ENCODE data around the gene PRR5L. TPM values are rescaled to one million over a fixed set of nuclear protein-coding genes. Genes with fewer than 3 reads are reported as not detected.
"Not testable (repeated sequence)": the region's sequence is repeated elsewhere in the genome, so short reads cannot be mapped to it uniquely, and the experiment has no call there.

Gene PRR5L
- total RNA-seq, 1 experiment from 2014 or later = 1.2 TPM

DNA sequence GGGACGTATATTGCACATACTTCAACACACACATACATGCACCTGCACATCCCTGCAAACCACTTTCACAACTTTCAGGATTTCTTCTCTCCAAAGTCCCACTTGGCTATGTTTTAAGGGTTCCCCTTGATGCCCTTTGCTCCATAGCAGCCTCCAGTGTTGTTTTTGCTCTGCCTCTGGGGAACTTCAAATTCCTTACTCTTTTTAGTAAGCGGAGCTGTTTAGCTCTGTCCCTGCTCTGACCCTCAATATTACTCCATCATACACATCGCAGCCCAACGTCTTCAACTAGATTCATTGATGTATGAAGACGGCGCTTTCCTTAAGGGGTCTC, 18.3 kb downstream of the PRR5L start:
- Mint-ChIP-seq H3K9me3 (ENCODE audit: low read depth, unreplicated experiment) (no peaks in the 10 kb centered on the region), H3K27ac (ENCODE audit: unreplicated experiment) (no peak overlapping the region), H3K4me3 (ENCODE audit: low read depth, unreplicated experiment) (no peak overlapping the region), H3K4me1 (ENCODE audit: low read depth, unreplicated experiment) (peaks cover 38% of the 10 kb centered on the region), H3K27me3 (ENCODE audit: unreplicated experiment) (peaks cover 48% of the 10 kb centered on the region), H3K36me3 (ENCODE audit: insufficient read depth, unreplicated experiment) (no peaks in the 10 kb centered on the region)
- CTCF ChIA-PET = no interaction called here
- TF ChIP-seq, protein P1, sequence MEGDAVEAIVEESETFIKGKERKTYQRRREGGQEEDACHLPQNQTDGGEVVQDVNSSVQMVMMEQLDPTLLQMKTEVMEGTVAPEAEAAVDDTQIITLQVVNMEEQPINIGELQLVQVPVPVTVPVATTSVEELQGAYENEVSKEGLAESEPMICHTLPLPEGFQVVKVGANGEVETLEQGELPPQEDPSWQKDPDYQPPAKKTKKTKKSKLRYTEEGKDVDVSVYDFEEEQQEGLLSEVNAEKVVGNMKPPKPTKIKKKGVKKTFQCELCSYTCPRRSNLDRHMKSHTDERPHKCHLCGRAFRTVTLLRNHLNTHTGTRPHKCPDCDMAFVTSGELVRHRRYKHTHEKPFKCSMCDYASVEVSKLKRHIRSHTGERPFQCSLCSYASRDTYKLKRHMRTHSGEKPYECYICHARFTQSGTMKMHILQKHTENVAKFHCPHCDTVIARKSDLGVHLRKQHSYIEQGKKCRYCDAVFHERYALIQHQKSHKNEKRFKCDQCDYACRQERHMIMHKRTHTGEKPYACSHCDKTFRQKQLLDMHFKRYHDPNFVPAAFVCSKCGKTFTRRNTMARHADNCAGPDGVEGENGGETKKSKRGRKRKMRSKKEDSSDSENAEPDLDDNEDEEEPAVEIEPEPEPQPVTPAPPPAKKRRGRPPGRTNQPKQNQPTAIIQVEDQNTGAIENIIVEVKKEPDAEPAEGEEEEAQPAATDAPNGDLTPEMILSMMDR (IDR thresholded peaks at IDR 0.05; ENCODE audit: unreplicated experiment) = no peak
- no TSS peak for BruUV-seq (replicated peaks)
- intact Hi-C loops (cut with micrococcal nuclease; ENCODE audit: unreplicated experiment) = loop anchor here (5.0 kb wide), 2 partner anchors 33 to 48 kb away; no protein-coding TSS in a partner anchor
- DNase-seq = no peak

DNA sequence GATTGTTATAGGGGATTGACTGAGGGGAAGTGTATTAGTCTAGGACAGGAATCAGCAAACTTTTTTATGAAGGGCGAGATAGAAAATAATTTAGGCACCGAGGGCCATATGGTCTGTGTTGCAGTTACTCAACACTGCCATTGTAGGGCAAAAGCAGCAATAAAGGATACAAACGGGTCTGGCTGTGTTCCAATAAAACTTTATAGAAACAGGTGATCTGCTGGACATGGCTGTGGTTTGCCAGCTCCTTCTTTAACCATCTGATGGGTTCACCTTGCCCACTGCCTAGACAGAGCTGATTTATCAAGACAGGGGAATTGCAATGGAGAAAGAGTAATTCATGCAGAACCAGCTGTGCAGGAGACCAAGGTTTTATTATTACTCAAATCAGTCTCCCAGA, 20.0 kb downstream of the PRR5L start:
- Mint-ChIP-seq H3K4me3 (ENCODE audit: low read depth, unreplicated experiment) (no peak overlapping the region), H3K27me3 (ENCODE audit: unreplicated experiment) (peaks cover 50% of the 10 kb centered on the region), H3K9me3 (ENCODE audit: low read depth, unreplicated experiment) (no peaks in the 10 kb centered on the region), H3K4me1 (ENCODE audit: low read depth, unreplicated experiment) (peaks cover 31% of the 10 kb centered on the region), H3K36me3 (ENCODE audit: insufficient read depth, unreplicated experiment) (no peaks in the 10 kb centered on the region), H3K27ac (ENCODE audit: unreplicated experiment) (no peak overlapping the region)
- CTCF ChIA-PET = no interaction called here
- BruUV-seq (replicated peaks) = no TSS peak
- intact Hi-C loops (cut with micrococcal nuclease; ENCODE audit: unreplicated experiment) = no loop called here
- TF ChIP-seq, protein P1 (IDR thresholded peaks at IDR 0.05; ENCODE audit: unreplicated experiment) = no peak
- no peak for DNase-seq

DNA sequence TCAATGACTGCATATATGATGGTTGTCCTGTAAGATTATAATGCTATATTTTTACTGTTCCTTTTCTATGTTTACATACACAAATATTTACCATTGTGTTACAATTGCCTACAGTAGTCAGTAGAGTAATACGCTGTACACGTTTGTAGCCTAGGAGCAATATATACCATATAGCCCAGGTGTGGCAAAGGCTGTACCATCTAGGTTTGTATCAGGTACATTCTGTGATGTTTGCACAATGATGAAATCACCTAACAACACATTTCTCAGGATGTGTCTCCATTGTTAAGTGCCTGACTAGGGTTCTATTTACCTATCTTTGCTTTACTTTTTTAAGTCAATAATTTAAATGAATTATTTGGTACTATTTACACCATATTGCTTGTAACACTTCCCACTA, 21.9 kb downstream of the PRR5L start:
- no peak for DNase-seq
- CTCF ChIA-PET = no interaction called here
- Mint-ChIP-seq H3K9me3 (ENCODE audit: low read depth, unreplicated experiment) (no peaks in the 10 kb centered on the region), H3K36me3 (ENCODE audit: insufficient read depth, unreplicated experiment) (no peaks in the 10 kb centered on the region), H3K4me1 (ENCODE audit: low read depth, unreplicated experiment) (peaks cover 12% of the 10 kb centered on the region), H3K27ac (ENCODE audit: unreplicated experiment) (no peak overlapping the region), H3K4me3 (ENCODE audit: low read depth, unreplicated experiment) (no peak overlapping the region), H3K27me3 (ENCODE audit: unreplicated experiment) (peaks cover 61% of the 10 kb centered on the region)
- intact Hi-C loops (cut with micrococcal nuclease; ENCODE audit: unreplicated experiment) = no loop called here
- no TSS peak for BruUV-seq (replicated peaks)
- TF ChIP-seq, protein P1 (IDR thresholded peaks at IDR 0.05; ENCODE audit: unreplicated experiment) = no peak

DNA sequence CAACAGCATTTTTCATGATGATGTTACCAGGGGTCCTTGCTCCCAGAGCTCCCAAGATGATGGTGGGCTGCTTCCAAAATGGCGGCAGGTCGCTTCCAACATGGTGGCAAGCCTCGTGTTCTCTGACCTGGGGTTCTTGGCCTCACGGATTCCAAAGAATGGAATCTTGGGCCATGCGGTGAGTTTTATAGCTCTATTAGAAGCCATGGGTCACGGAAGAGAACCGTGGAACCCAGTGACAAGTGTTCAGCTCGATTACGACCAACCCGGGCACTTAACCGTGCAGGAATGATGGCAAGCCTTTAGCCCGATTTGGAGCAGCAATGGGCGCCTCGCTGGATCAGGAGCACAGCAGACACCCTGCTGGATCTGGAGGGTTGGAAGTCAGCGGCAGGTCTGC, 28.9 kb downstream of the PRR5L start:
- intact Hi-C loops (cut with micrococcal nuclease; ENCODE audit: unreplicated experiment); H3K4me3 Mint-ChIP-seq (ENCODE audit: low read depth, unreplicated experiment); H3K4me1 Mint-ChIP-seq (ENCODE audit: low read depth, unreplicated experiment); H3K27ac Mint-ChIP-seq (ENCODE audit: unreplicated experiment); BruUV-seq (replicated peaks); DNase-seq; H3K36me3 Mint-ChIP-seq (ENCODE audit: insufficient read depth, unreplicated experiment); H3K9me3 Mint-ChIP-seq (ENCODE audit: low read depth, unreplicated experiment): not testable (repeated sequence)
- peaks cover 14% of the 10 kb centered on the region for H3K27me3 Mint-ChIP-seq (ENCODE audit: unreplicated experiment)
- CTCF ChIA-PET = interaction anchor here (0.7 kb wide), 1 partner anchor 14 kb away, joined by 3 read pairs; no protein-coding TSS in a partner anchor

DNA sequence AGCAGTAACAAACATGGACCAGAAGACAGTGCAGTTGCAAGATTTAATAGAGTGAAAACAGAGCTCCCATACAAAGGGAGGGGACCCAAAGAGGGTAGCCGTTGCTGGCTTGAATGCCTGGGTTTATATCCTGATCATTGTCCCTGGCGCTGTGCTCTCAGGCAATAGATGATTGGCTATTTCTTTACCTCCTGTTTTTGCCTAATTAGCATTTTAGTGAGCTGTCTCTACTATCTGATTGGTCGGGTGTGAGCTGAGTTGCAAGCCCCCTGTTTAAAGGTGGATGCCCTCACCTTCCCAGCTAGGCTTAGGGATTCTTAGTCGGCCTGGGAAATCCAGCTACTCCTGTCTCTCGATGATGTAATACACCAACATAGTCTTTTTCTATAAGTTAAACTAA, 29.3 kb downstream of the PRR5L start:
- intact Hi-C loops (cut with micrococcal nuclease; ENCODE audit: unreplicated experiment); H3K36me3 Mint-ChIP-seq (ENCODE audit: insufficient read depth, unreplicated experiment); H3K4me1 Mint-ChIP-seq (ENCODE audit: low read depth, unreplicated experiment); H3K9me3 Mint-ChIP-seq (ENCODE audit: low read depth, unreplicated experiment); H3K4me3 Mint-ChIP-seq (ENCODE audit: low read depth, unreplicated experiment); H3K27ac Mint-ChIP-seq (ENCODE audit: unreplicated experiment); DNase-seq; BruUV-seq (replicated peaks): not testable (repeated sequence)
- H3K27me3 Mint-ChIP-seq (ENCODE audit: unreplicated experiment) = peaks cover 14% of the 10 kb centered on the region
- CTCF ChIA-PET = interaction anchor here (0.7 kb wide), 2 partner anchors 14 to 87 kb away, joined by 3 to 4 read pairs; no protein-coding TSS in a partner anchor
